NCI-H2029 (cell line): ENCODE data around the gene DOP1A.

Experiments used
- DNase-seq: peaks from one replicate; lab custom pipeline; 2025; lab: John Stamatoyannopoulos, UW

The DOP1A gene, protein sequence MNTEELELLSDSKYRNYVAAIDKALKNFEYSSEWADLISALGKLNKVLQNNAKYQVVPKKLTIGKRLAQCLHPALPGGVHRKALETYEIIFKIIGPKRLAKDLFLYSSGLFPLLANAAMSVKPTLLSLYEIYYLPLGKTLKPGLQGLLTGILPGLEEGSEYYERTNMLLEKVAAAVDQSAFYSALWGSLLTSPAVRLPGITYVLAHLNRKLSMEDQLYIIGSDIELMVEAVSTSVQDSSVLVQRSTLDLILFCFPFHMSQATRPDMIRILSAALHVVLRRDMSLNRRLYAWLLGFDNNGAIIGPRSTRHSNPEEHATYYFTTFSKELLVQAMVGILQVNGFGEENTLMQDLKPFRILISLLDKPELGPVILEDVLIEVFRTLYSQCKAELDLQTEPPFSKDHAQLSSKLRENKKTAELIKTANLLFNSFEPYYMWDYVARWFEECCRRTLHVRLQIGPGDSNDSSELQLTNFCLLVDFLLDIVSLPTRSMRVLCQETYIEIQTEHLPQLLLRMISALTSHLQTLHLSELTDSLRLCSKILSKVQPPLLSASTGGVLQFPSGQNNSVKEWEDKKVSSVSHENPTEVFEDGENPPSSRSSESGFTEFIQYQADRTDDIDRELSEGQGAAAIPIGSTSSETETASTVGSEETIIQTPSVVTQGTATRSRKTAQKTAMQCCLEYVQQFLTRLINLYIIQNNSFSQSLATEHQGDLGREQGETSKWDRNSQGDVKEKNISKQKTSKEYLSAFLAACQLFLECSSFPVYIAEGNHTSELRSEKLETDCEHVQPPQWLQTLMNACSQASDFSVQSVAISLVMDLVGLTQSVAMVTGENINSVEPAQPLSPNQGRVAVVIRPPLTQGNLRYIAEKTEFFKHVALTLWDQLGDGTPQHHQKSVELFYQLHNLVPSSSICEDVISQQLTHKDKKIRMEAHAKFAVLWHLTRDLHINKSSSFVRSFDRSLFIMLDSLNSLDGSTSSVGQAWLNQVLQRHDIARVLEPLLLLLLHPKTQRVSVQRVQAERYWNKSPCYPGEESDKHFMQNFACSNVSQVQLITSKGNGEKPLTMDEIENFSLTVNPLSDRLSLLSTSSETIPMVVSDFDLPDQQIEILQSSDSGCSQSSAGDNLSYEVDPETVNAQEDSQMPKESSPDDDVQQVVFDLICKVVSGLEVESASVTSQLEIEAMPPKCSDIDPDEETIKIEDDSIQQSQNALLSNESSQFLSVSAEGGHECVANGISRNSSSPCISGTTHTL (N-terminal part only)

DNA sequence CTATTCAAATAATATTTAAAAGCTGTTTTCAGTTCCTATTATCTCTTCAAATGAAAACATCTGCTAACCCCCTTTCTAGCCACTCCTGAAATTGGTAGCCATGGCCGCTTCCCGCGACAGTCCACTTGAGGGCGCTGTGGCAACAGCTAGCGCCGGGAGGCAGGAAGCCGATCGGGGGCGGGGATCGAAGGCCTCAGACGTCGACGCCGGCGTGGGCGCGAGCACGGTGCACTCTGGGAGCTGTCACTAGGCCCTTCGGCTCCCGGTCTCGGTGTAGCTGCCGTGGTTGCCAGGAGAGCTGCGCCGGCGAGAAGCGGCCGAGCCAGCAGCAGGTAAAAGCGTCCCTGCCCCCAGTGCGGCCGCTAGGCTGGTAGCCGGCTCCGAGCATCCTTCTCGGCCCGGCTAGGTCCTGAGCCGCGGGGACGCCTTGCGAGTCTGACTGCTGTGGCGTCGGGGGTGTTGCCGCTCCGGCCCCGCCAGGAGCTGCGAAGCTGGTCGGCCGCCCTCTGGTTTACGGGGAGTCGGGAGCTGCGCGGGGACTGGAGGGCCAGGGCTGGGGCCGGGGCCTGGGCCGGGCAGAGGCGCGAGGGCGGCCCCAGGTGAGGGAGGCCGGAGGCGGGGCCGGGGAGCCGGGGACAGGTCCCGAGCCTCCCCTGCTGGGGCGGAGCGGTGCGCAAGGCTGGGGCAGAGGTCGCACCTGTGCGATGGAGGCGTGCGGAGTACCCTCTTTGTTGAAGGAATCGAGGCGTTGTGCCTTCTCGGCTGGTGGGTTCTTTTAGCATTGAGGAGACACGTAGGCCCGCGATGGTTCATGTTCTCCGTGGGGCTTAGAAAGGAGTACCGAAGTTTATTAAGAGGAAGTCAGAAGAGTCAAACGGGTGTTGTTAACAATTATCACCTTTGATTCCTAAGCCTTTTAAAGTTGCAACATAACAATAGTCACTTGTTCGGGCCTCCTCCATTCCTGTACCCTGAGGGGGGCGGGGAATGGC is at the start of gene DOP1A:
Gene DOP1A, plus strand, starts transcription at position 224 of the 992 bp plus-strand sequence. CDS start 29,307 bp downstream, outside the sequence.
- DNase-seq: peak; percentile 95

DNA sequence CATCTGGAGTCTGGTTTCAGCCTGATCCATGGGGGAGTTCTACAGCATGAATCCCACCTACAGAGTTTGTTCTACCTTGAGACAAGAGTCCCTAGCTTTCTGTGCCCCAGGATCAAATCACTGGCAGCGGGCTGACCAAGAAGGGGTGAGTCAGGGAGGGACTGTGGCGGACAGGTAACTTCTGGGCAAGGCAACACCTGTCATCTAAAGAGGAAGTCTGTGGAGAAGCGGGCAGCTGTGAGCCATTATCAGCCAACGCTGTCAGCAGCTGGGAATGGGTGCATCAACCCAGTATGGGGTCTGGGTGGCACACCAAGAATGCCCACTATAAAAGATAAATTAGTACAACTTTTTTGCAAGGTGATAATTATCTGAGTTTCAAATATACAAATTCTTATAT is 47.7 kb upstream of the DOP1A start:
- peak; percentile 38 for DNase-seq

DNA sequence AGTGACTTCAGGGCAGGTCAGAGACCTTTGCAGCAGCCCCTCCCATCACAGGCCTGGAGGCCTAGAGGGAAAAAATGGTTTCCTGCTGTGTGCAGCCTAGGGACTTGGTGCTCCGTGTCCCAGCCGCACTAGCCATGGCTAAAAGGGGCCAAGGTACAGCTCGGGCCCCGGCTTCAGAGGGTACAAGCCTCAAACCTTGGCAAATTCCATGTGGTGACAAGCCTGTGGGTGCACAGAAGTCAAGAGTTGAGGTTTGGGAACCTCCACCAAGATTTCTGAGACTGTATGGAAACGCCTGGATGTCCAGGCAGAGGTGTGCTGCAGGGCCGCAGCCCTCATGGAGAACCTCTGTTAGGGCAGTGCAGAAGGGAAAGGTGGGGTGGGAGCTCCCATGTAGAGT is 35.8 kb upstream of the DOP1A start:
- DNase-seq: no peak

DNA sequence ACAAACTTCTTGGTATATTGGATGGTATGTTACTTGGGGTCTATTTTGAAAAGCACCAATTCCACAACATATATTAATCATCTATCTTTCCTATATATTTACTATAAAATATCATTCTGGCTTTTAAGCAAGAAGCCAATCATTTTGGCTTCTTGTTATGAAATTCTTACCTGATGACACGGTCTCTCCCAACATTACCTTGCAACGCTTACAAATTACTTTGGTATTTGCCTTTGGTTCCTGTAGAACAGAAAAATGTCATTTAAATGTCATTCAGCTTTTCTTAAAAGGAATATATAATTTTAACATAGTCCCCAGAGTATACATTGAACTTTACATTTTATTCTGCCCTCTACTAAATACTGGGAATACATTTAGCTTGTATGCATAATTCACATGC is 29.2 kb upstream of the DOP1A start:
- DNase-seq: no peak

DNA sequence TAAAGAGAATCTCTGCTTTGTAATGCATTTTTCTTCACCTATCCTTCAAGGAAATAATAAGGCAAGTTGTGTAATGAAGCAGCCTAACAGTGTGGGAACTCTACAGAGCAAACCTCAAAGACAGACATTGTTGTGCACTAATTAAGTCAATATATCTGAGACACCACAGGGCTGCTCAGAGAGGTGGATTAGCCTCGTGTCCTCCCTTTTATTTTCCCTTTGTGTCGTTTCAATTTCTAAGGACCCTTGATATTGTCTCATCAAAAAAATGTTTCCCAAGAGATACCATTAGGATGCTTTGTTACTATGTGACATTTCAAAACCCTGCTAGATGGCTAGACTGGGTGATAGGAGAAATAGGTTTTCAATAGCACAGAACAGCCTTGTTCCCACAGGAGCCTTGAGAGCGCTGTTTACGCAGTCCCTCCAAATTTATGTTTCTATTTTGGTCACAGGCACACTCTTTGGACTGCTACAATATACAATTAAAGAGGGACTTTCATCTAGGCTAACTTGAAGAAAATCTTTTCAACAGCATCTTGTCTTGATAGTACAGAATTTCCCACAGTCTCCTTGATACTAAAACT is 24.9 kb upstream of the DOP1A start:
- DNase-seq: no peak

DNA sequence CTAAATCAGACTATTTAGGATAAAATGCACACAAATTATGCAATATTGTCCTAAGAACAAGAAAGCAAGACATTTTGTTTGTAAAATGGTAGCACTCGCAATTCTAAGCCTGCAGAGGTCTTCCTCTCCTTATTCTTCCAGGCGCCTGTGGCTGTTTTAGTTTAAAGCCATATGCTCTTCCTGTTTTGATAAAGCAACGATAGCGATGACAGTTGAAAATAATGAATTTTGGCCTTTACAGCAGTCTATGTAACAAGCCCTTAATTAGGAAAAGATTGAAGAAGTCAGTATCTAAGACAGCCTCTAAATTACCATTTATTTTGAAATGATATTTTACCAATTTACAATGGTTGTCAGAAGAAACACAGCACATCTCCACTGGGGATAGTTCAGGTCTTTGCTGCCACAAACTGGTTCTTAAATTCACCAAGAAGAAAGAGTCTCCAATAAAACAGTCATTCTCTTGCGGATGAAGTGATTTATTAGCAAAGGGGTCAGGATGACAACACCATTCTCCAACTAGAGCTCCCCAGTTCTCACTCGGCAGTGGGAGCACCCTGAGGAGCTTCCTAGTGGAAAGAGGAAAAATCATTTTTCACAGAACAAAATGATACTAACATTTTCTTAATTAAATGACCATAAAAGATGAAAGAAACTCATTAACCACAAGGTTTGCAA is 23.2 kb upstream of the DOP1A start:
- no peak for DNase-seq

DNA sequence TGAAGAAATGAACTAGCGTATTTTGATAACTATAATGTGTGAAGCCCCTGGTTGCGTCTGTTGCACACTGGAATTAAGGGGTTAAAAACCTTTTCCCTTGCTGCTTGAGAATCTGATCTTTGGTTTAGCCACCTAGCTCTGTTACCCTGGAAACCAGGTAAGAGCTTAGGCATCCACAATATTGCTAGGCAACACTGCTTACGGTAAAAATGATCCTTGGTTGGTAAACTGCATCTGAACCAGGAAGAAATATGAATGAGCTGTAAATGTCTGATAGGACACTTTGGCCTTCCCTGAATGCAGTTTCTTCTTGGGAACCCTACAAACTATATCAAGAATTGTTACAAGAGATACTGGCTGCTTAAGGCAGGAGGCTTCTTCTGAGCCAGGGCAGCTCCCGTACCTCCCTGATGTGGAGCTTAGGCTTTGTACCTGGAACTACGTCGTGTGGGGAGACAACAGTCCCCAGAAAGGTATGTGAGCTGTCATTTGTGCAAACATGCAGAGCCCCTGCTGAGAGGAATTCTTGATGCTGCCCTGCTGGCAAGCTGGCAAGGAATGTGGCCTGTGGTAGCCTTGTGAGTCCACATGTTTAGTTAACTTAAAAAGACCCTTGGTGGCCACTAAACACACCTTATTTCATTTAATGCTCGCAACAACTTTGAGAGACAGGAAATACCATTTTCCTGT is 20.3 kb upstream of the DOP1A start:
- DNase-seq: peak; percentile 21

DNA sequence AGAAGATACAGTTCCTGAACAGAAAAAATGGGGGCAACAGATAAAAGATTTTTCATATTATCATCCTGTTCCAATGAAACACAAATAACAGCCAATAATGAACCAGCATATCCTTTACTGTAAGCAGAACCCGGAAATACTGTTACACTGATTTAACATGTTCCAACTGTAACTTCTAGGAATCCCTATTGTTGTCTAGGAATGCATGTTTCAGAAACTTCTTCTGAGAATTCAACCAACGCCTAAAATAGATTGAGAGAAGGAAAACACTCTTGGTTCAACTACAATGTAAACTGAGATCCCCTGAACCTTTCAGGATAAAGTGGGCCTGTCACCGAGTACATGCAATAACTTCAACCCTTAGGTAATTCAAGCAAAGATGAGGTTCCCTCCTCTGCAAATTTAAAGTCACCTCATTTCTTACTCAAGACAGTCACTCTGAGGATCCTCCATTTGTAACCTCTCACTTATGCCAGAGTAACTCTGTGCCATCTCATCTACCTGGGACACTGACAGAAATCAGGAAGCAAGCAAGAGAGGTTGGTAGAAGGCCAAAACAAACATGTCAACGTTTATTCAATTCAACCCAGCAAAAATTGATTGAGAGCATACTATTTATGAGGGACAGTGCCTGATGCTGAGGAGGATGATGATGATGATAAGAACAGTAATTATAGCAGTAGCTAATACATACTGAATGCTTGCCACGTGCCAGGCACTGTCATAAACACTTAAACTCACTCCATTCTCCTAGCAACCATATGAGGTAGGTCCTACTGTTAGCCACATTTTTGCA is 15.9 kb upstream of the DOP1A start:
- peak; percentile 60 for DNase-seq

DNA sequence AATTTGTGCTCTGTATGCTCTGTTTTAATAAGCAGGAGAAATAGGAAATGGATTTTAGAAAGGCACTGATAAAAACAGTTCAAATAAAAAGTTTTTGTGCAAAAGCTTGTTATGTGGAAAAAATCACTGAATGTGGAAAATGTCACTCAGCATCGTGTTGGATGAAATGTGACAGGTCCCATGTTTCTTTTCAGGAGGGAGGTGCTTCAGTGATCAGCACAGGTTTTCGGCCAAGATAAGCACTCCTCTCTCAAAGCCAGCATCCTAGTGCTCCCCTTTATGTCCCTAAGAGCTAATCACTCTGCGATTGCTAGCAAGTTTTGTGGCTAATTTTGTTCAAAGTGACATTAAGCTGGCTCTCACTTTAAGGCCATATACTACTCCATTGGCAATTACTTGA is 13.8 kb upstream of the DOP1A start:
- no peak for DNase-seq

DNA sequence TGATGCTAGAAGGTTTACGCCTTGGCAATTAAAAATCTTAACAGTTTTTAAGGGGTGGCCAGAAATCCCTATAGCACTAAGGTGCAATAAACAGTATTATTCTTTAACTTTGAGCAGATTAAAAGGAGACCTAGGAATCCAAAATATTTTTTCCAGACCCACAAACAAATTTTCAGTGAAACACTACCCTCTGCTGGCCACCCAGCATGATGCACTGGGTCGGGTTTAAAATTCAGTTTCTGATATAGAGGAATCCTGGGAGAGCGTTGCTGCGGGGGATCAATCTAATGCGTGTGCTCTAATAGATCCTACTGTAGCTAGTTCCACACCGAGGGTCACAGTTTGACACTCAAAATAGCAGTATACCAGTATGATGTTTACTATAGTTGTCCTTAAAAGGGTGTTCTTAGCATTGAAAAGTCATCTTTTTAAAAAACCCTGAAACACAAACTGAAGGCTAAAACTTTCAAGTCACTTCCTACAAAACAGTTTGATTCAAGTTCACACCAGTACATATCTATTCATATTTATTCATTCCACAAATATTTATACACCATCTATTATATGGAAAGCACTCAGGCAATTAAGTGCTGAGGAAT is 12.0 kb upstream of the DOP1A start:
- DNase-seq: peak; percentile 7

DNA sequence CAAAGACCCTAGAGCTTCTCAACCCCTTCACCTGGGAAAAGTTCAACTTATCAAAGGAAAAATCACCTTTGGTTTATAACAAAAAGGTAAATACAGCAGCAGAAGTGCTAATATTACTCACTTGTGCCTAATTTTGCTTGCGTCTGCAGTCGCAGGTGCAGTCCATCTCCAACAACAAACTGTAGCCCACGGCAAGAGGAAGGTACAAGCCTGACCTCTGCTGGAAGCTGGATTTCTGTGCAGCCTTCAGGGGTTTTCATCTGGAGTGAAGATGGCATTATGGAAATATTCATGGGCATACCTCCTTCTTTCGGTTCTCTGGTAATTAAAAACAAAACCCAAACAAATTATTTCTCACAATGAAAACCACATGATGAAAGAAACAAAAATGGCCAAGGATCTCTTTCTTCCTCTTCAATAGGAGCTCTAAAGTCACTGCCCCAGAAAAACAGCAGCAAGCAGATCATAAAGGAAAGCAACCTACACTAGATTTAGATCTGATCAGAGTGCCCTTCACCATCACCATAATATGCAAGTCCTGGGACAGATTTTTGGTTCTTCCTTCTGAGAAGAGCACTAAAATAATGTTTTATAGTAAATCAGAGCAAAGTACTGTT is 9.7 kb upstream of the DOP1A start:
- peak; percentile 38 for DNase-seq

DNA sequence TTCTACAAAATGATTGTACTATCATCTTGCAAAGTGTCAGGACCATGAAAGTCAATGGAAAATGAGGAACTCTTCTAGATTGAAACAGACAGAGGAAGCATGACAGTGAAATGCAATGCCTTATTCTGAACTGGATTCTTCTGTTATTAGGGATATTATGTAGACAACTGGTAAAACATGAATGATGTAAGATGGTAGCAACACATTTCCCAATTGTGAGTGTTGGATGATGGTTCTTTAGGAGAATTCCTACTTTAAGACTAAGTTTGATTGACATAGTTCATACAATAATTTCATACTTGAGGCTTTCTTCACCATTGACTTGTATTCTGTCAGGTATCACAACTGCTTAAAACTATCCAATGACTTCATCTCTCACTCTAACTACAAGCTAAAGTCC is 6.3 kb upstream of the DOP1A start:
- DNase-seq: no peak

DNA sequence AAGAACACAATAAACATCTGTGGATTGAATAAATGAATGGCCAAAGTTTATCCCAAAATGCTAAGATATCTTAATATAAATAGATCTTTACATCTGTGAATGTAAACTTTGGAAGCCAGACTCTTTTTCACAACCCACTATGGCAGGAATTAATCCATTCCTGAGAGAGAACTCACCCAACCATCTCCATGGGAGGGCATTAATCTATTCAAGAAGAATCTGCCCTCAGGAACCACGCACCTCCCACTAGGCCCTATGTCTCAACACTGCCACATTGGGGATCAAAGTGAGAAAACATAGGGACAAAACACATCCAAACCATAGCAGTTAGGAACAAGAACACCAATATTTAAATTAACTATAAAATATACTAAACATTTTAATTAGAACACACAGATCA is 5.2 kb upstream of the DOP1A start:
- no peak for DNase-seq

DNA sequence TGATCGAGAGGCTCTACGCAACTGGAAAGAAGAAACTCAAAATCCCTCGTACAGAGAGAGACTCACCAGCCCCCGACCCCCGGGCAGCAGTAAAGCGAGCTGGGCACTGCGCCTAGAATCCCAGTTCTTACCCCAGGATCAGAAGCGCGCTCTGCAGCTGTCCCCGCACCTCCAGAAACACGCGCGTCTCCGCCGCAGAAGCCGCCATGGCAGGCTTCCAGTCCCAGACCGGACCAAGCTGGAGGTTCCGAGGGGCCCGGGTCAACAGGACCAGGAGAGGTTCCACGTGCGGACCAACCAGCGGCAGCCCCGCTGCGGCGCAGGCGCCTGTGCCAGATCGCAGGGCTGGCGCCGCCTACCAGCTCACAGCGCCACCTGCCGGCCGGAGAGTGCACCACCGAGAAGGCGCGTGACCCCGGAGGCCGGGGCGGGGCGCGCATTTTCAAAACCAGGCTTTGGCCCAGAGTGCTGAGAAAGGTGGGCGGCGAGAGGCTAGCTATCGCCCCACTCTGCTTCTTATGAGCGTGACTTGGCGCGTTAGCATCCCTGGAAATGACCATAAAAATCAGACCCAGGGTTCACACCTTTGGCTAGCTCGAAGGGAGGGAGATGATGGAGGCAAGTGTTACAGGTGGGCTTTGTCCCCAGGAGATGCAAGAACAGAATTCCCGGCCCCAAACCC is 1.8 kb upstream of the DOP1A start, which contains the start of gene UBE3D:
Gene UBE3D, minus strand, starts transcription at position 331 of the 682 bp plus-strand sequence. Its CDS starts 123 bp downstream, at position 208.
- DNase-seq: peak; percentile 87

DNA sequence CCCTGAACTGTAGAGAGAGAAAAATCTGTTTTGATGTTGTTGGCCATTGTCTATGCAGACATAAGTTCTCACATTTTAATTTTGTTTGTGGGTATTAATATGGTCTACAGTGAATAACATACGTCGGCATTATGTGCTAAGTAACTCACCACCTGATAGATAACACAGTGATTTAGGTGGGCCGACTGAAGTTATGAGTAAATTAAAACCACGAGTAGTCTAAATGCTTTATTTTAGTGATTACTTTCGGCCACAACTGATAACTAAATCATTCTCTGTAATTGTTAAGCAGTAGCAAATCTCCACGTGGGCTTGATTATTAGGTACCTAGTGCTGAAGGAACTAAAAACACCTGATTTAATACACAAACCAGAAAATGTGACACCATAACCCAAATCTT is 1.1 kb downstream of the DOP1A start:
- DNase-seq: no peak

DNA sequence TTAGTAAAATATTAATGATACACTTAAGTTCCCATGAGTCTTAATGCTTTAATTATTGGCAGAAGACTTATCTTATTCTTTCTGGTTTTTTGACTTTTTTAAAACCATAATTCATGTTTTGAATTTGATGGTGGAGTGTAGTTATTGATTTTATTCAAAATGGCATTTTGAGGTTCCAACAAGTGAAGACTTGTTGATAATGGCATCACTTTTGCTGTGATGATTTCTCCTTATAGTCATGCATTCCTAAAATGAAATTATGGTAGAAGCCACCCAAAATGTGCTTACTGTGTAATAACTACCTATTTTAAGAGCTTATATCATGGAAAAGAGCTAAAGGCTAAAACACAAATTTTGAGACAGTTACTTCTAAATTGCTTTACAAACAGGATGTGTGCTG is 2.2 kb downstream of the DOP1A start:
- DNase-seq: no peak

DNA sequence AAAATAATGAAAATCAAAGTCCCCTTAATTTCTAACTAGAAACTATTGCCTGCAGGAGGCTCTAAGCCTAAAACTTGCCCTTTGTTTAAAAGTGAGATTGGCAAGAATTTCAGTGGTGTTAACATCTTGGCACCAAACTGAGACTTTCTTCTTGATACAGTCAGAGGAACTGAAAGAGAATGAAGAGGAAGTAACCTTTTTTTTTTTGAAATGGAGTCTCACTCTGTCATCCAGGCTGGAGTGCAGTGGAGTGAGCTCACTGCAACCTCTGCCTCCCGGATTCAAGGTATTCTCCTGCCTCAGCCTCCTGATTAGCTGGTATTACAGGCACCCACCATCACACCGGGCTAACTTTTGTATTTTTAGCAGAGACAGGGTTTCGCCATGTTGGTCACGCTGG is 3.6 kb downstream of the DOP1A start:
- DNase-seq: no peak
